Panc1 (cell line): Measurements from ENCODE around the gene CYFIP2.

Experiments used
- POLR2AphosphoS5 ChIP-seq: IDR thresholded peaks from 2 replicates; pipeline ENCODE4 v1.6.1; 2012; ENCODE audit warnings: mild to moderate bottlenecking, low read depth, low read length, moderate library complexity
- SIN3A ChIP-seq: IDR thresholded peaks from 2 replicates; pipeline ENCODE4 v1.6.1; 2012; ENCODE audit warnings: low read depth, mild to moderate bottlenecking, low read length, moderate library complexity, borderline replicate concordance; ENCODE audit not compliant: insufficient read depth
- TF ChIP-seq, protein P1 (sequence below): fragments of 450-650 bp; IDR thresholded peaks from 2 replicates; pipeline ENCODE4 v1.5.1; 2017; ENCODE audit warnings: mild to moderate bottlenecking

DNA sequence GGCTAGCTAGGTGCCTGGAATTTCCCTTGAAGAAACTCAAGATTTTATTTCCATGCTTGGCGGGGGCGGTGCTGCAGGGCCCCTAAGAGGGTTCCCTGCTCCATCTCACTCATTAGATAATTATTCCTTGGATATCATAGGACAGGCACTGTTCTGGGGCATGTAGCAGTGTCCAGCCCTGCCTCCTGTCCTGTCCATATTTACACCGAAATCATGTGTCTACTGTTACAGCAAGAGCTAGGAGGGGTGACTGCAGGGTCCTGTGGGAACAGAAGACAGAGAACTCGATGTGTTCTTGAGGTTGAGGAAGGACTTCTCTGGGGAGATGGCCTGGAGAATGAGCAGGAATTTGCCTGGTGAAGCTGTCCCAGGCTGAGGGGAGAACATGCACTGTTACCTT is 96.6 kb downstream of the CYFIP2 start:
- TF ChIP-seq, protein P1, sequence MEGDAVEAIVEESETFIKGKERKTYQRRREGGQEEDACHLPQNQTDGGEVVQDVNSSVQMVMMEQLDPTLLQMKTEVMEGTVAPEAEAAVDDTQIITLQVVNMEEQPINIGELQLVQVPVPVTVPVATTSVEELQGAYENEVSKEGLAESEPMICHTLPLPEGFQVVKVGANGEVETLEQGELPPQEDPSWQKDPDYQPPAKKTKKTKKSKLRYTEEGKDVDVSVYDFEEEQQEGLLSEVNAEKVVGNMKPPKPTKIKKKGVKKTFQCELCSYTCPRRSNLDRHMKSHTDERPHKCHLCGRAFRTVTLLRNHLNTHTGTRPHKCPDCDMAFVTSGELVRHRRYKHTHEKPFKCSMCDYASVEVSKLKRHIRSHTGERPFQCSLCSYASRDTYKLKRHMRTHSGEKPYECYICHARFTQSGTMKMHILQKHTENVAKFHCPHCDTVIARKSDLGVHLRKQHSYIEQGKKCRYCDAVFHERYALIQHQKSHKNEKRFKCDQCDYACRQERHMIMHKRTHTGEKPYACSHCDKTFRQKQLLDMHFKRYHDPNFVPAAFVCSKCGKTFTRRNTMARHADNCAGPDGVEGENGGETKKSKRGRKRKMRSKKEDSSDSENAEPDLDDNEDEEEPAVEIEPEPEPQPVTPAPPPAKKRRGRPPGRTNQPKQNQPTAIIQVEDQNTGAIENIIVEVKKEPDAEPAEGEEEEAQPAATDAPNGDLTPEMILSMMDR = no peak
- TF ChIP-seq POLR2AphosphoS5 (no peak), SIN3A (no peak)
